H9 (cell line): ENCODE results near the gene PTGER4. TPM values are rescaled to one million over a fixed set of nuclear protein-coding genes. Genes with fewer than 3 reads are reported as not detected.

ENCODE experiments used
- DNase-seq: peaks from one replicate; pipeline ENCODE4 v3.0.0-alpha.2; 2017
- H2AFZ ChIP-seq: one replicate; pipeline ENCODE4 v1.6.1; 2013; ENCODE audit warnings: mild to moderate bottlenecking, low read length, control low read depth, moderate library complexity
- H2AK5ac ChIP-seq: 2 replicates; pipeline ENCODE4 v1.6.1; 2013; ENCODE audit warnings: low read length, control low read depth, mixed read lengths; ENCODE audit not compliant: insufficient read length
- H2BK120ac ChIP-seq: one replicate; pipeline ENCODE4 v1.6.1; 2013; ENCODE audit warnings: low read depth, mild to moderate bottlenecking, low read length, control low read depth, inconsistent platforms; ENCODE audit not compliant: poor library complexity, severe bottlenecking
- H2BK12ac ChIP-seq: 2 replicates; pipeline ENCODE4 v1.6.1; 2013; ENCODE audit warnings: low read length, control low read depth, mixed read lengths, low read depth; ENCODE audit not compliant: insufficient read length
- H2BK15ac ChIP-seq: 2 replicates; pipeline ENCODE4 v1.6.1; 2013; ENCODE audit warnings: low read depth, low read length, control low read depth
- H2BK20ac ChIP-seq: one replicate; pipeline ENCODE4 v1.6.1; 2013; ENCODE audit warnings: low read depth, mild to moderate bottlenecking, low read length, control low read depth, inconsistent platforms; ENCODE audit not compliant: poor library complexity, severe bottlenecking
- H2BK5ac ChIP-seq: 2 replicates; pipeline ENCODE4 v1.6.1; 2013; ENCODE audit warnings: low read length, control low read depth, mixed read lengths; ENCODE audit not compliant: insufficient read length
- H3K14ac ChIP-seq: 2 replicates; pipeline ENCODE4 v1.6.1; 2013; ENCODE audit warnings: low read length, control low read depth; ENCODE audit not compliant: insufficient read depth
- H3K18ac ChIP-seq: 2 replicates; pipeline ENCODE4 v1.6.1; 2013; ENCODE audit warnings: low read depth, mild to moderate bottlenecking, mixed read lengths, low read length, control low read depth; ENCODE audit not compliant: insufficient read length
- H3K23ac ChIP-seq: 2 replicates; pipeline ENCODE4 v1.6.1; 2013; ENCODE audit warnings: low read length, control low read depth, mixed read lengths, low read depth; ENCODE audit not compliant: insufficient read length
- H3K23me2 ChIP-seq: 2 replicates; pipeline ENCODE4 v1.6.1; 2013; ENCODE audit warnings: low read depth, mild to moderate bottlenecking, mixed read lengths, low read length, control low read depth; ENCODE audit not compliant: insufficient read length, poor library complexity, severe bottlenecking
- H3K27ac ChIP-seq: 2 replicates; pipeline ENCODE4 v1.5.1; 2013; ENCODE audit warnings: low read length, control low read depth, mixed read lengths, low read depth; ENCODE audit not compliant: insufficient read length
- H3K27me3 ChIP-seq: 2 replicates; pipeline ENCODE4 v1.6.1; 2013; ENCODE audit warnings: low read length, control low read depth, inconsistent platforms; ENCODE audit not compliant: insufficient read depth
- H3K4ac ChIP-seq: 2 replicates; pipeline ENCODE4 v1.6.1; 2013; ENCODE audit warnings: low read depth, mild to moderate bottlenecking, control low read depth, inconsistent platforms, low read length, moderate library complexity
- H3K4me1 ChIP-seq: 2 replicates; pipeline ENCODE4 v1.6.1; 2013; ENCODE audit warnings: low read length, control low read depth, inconsistent platforms; ENCODE audit not compliant: insufficient read depth
- H3K4me2 ChIP-seq: 2 replicates; pipeline ENCODE4 v1.6.1; 2013; ENCODE audit warnings: low read length, control low read depth, mixed read lengths; ENCODE audit not compliant: insufficient read length, insufficient read depth
- H3K56ac ChIP-seq: 2 replicates; pipeline ENCODE4 v1.6.1; 2013; ENCODE audit warnings: low read depth, mild to moderate bottlenecking, mixed read lengths, low read length, control low read depth; ENCODE audit not compliant: insufficient read length
- H3K79me1 ChIP-seq: 2 replicates; pipeline ENCODE4 v1.6.1; 2013; ENCODE audit warnings: low read depth, mild to moderate bottlenecking, moderate library complexity, low read length, control low read depth, inconsistent platforms; ENCODE audit not compliant: insufficient read depth, poor library complexity, severe bottlenecking
- H3K79me2 ChIP-seq: 2 replicates; pipeline ENCODE4 v1.6.1; 2013; ENCODE audit warnings: low read length, control low read depth, inconsistent platforms; ENCODE audit not compliant: insufficient read depth
- H3K9ac ChIP-seq: 2 replicates; pipeline ENCODE4 v1.6.1; 2013; ENCODE audit warnings: low read length, control low read depth, mixed read lengths; ENCODE audit not compliant: insufficient read length; ENCODE audit errors: extremely low read depth
- H3K9me3 ChIP-seq: one replicate; pipeline ENCODE4 v1.6.1; 2013; ENCODE audit warnings: low read depth, low read length, inconsistent platforms; ENCODE audit not compliant: control insufficient read depth
- H3T11ph ChIP-seq: one replicate; pipeline ENCODE4 v1.6.1; 2013; ENCODE audit warnings: mild to moderate bottlenecking, low read length, control low read depth, inconsistent platforms
- H4K20me1 ChIP-seq: one replicate; pipeline ENCODE4 v1.6.1; 2013; ENCODE audit not compliant: control insufficient read depth, insufficient read length, insufficient read depth
- H4K5ac ChIP-seq: 2 replicates; pipeline ENCODE4 v1.6.1; 2013; ENCODE audit warnings: low read depth, mild to moderate bottlenecking, mixed read lengths, low read length, control low read depth; ENCODE audit not compliant: insufficient read length
- H4K8ac ChIP-seq: replicated peaks from 2 replicates; pipeline ENCODE4 v1.6.1; 2013; ENCODE audit warnings: low read length, control low read depth, mixed read lengths, low read depth; ENCODE audit not compliant: insufficient read length
- H4K91ac ChIP-seq: 2 replicates; pipeline ENCODE4 v1.6.1; 2013; ENCODE audit warnings: low read depth, mild to moderate bottlenecking, moderate library complexity, mixed read lengths, low read length, control low read depth; ENCODE audit not compliant: insufficient read length
- H3K27ac Mint-ChIP-seq, 3 experiments: 2 replicates in 2 of 3; 3 replicates in 1 of 3; pipeline ENCODE4 v1.8.0; 2020 to 2021; ENCODE audit warnings: mixed read lengths in 3 of 3, mild to moderate bottlenecking in 1 of 3, moderate library complexity in 1 of 3
- H3K27me3 Mint-ChIP-seq: 2 replicates; pipeline ENCODE4 v1.8.0; 2021; ENCODE audit warnings: low read depth, mild to moderate bottlenecking, moderate library complexity, mixed read lengths
- H3K36me3 Mint-ChIP-seq, 3 experiments: 2 replicates in 2 of 3; 3 replicates in 1 of 3; pipeline ENCODE4 v1.8.0; 2020 to 2021; ENCODE audit warnings: low read depth in 3 of 3, mixed read lengths in 3 of 3; ENCODE audit not compliant: insufficient read depth in 1 of 3
- H3K4me1 Mint-ChIP-seq, 2 experiments: 2 replicates each; pipeline ENCODE4 v1.8.0; 2020; ENCODE audit warnings: mixed read lengths in 2 of 2
- H3K4me3 Mint-ChIP-seq, 2 experiments: 2 replicates in 1 of 2; 3 replicates in 1 of 2; pipeline ENCODE4 v1.8.0; 2020 to 2021; ENCODE audit warnings: mild to moderate bottlenecking in 2 of 2, mixed read lengths in 2 of 2, moderate library complexity in 1 of 2
- H3K9me3 Mint-ChIP-seq, 2 experiments: 2 replicates in 1 of 2; 3 replicates in 1 of 2; pipeline ENCODE4 v1.8.0; 2020; ENCODE audit warnings: mild to moderate bottlenecking in 2 of 2, mixed read lengths in 2 of 2, moderate library complexity in 1 of 2
- WGBS: extraction: QIAGEN DNeasy Blood & Tissue Kit; methylation state at CpG from one replicate; pipeline ENCODE4 v1.1.7; 2013; ENCODE audit warnings: missing lambda C conversion rate, low lambda C conversion rate, mixed read lengths; ENCODE audit not compliant: insufficient read length; ENCODE audit errors: extremely low coverage; 5-methylcytosine and 5-hydroxymethylcytosine counted together
- total RNA-seq: library from RNA; stranded (reverse); gene quantifications from 2 replicates; pipeline ENCODE4 v1.2.1, GENCODE V29; 2021
- TF ChIP-seq, protein P1 (sequence below): fragments of 200-600 bp; sonication (generic); conservative IDR thresholded peaks from 3 replicates; pipeline ENCODE4 v1.8.0; 2021; ENCODE audit warnings: antibody characterized with exemption, mild to moderate bottlenecking

PTGER4 gene
- total RNA-seq, 1 experiment from 2014 or later, result 0.35 TPM

DNA sequence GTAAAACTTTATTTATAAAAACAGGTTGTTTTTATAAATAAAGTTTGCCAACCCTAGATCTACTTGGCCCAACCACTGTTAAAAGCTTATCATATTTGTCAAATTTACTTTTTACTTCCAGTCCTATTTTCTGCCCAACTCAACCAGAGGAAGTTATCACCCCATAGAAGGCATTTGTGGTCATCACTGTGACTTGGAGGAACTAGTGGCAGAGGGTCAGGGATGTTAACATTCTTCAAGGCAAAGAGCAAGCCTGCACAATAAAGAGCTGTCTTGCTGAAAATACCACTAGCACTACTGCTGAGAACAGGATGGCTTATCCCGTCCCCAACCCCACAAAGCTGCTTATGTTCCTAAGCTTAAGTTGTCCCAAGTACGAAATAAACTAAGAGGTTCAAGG, 53.7 kb downstream of the PTGER4 start:
- Histone ChIP-seq H3K4me1 (no peaks in the 10 kb centered on the region), H3K18ac (no peak overlapping the region), H2BK20ac (no peak overlapping the region), H2BK120ac (no peak overlapping the region), H2BK15ac (no peak overlapping the region), H2AFZ (no peak overlapping the region), H3K14ac (no peak overlapping the region), H4K5ac (no peak overlapping the region), H2BK5ac (no peak overlapping the region), H3K27ac (no peak overlapping the region), H3K56ac (no peak overlapping the region), H3K79me1 (no peaks in the 10 kb centered on the region), H3K79me2 (0 out of 2 replicates have a peak, but pooled peaks cover 1% of the 10 kb centered on the region), H3K23ac (no peak overlapping the region), H2AK5ac (no peak overlapping the region), H4K91ac (no peak overlapping the region), H3K9me3 (no peaks in the 10 kb centered on the region), H3K4ac (no peak overlapping the region), H3K9ac (no peak overlapping the region), H3K27me3 (no peaks in the 10 kb centered on the region), H3K4me2 (no peak overlapping the region), H4K8ac (no peak overlapping the region), H2BK12ac (no peak overlapping the region), H3T11ph (no peak overlapping the region), H3K23me2 (no peaks in the 10 kb centered on the region), H4K20me1 (no peaks in the 10 kb centered on the region)
- no CpG with 5 or more reads among the region's 2 CpGs for WGBS
- Mint-ChIP-seq H3K27me3 (no peaks in the 10 kb centered on the region), H3K36me3 (no peaks in the 10 kb centered on the region), H3K4me1 (no peaks in the 10 kb centered on the region), H3K9me3 (no peaks in the 10 kb centered on the region), H3K27ac (no peak overlapping the region), H3K4me3 (no peak overlapping the region)
- no peak for DNase-seq
- TF ChIP-seq, protein P1, sequence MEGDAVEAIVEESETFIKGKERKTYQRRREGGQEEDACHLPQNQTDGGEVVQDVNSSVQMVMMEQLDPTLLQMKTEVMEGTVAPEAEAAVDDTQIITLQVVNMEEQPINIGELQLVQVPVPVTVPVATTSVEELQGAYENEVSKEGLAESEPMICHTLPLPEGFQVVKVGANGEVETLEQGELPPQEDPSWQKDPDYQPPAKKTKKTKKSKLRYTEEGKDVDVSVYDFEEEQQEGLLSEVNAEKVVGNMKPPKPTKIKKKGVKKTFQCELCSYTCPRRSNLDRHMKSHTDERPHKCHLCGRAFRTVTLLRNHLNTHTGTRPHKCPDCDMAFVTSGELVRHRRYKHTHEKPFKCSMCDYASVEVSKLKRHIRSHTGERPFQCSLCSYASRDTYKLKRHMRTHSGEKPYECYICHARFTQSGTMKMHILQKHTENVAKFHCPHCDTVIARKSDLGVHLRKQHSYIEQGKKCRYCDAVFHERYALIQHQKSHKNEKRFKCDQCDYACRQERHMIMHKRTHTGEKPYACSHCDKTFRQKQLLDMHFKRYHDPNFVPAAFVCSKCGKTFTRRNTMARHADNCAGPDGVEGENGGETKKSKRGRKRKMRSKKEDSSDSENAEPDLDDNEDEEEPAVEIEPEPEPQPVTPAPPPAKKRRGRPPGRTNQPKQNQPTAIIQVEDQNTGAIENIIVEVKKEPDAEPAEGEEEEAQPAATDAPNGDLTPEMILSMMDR, result no peak
